ENCODE data around the gene TTC28. TPM values are rescaled to one million over a fixed set of nuclear protein-coding genes. Genes with fewer than 3 reads are reported as not detected.
"Not testable (repeated sequence)": the region's sequence is repeated elsewhere in the genome, so short reads cannot be mapped to it uniquely, and the experiment has no call there.

TTC28 gene
- polyA plus RNA-seq, 3 donors from 2014 or later: 0.03 to 0.65 TPM; not detected in 1

GRCh38 chr22:28063656-28064055 lies 616.0 kb downstream of the TTC28 start:
- no peak for DNase-seq
- peaks cover 0 to 5% (median 1%) of the 10 kb centered on the region in 6 donors for H3K9me3 Mint-ChIP-seq
- H3K36me3 Mint-ChIP-seq: no peaks in the 10 kb centered on the region
- no peaks in the 10 kb centered on the region for H3K4me1 Mint-ChIP-seq
- peaks cover 0 to 9% (median 9%) of the 10 kb centered on the region in 3 donors for H3K27me3 Mint-ChIP-seq (ENCODE audit: low read depth in 3 of 3)
- no peak overlapping the region for H3K4me3 Mint-ChIP-seq
- no peak overlapping the region for H3K27ac Mint-ChIP-seq

GRCh38 chr22:28060594-28060993 lies 619.0 kb downstream of the TTC28 start:
- H3K9me3 Mint-ChIP-seq; H3K4me3 Mint-ChIP-seq; H3K27ac Mint-ChIP-seq; H3K27me3 Mint-ChIP-seq (ENCODE audit: low read depth in 3 of 3); H3K36me3 Mint-ChIP-seq; DNase-seq; H3K4me1 Mint-ChIP-seq: not testable (repeated sequence)

GRCh38 chr22:28058036-28058435 lies 621.6 kb downstream of the TTC28 start:
- H3K9me3 Mint-ChIP-seq: peaks cover 0 to 5% (median 0%) of the 10 kb centered on the region in 6 donors
- no peaks in the 10 kb centered on the region for H3K4me1 Mint-ChIP-seq
- H3K4me3 Mint-ChIP-seq: no peak overlapping the region
- H3K36me3 Mint-ChIP-seq: no peaks in the 10 kb centered on the region
- no peak overlapping the region for H3K27ac Mint-ChIP-seq
- peaks cover 2 to 4% (median 4%) of the 10 kb centered on the region in 3 donors for H3K27me3 Mint-ChIP-seq (ENCODE audit: low read depth in 3 of 3)
- no peak for DNase-seq

- Mint-ChIP-seq H3K27me3 (ENCODE audit: low read depth in 3 of 3) (peaks cover 0 to 2% (median under 1%) of the 10 kb centered on the region in 3 donors), H3K9me3 (no peaks in the 10 kb centered on the region), H3K4me1 (no peaks in the 10 kb centered on the region), H3K36me3 (no peaks in the 10 kb centered on the region), H3K27ac (no peak overlapping the region), H3K4me3 (no peak overlapping the region)
- DNase-seq: no peak
These were observed 624.8 kb downstream of the TTC28 start for GRCh38 chr22:28054819-28055208.

- no peak for DNase-seq
- H3K4me3 Mint-ChIP-seq: no peak overlapping the region
- no peaks in the 10 kb centered on the region for H3K9me3 Mint-ChIP-seq
- peaks cover 0 to 4% (median 2%) of the 10 kb centered on the region in 3 donors for H3K27me3 Mint-ChIP-seq (ENCODE audit: low read depth in 3 of 3)
- no peak overlapping the region for H3K27ac Mint-ChIP-seq
- no peaks in the 10 kb centered on the region for H3K4me1 Mint-ChIP-seq
- H3K36me3 Mint-ChIP-seq: no peaks in the 10 kb centered on the region
These were observed 625.5 kb downstream of the TTC28 start for GRCh38 chr22:28053896-28054818.

GRCh38 chr22:28052825-28053269 lies 626.8 kb downstream of the TTC28 start:
- DNase-seq: no peak
- Mint-ChIP-seq H3K4me3 (no peak overlapping the region), H3K9me3 (no peaks in the 10 kb centered on the region), H3K36me3 (no peaks in the 10 kb centered on the region), H3K4me1 (no peaks in the 10 kb centered on the region), H3K27me3 (ENCODE audit: low read depth in 3 of 3) (peaks cover 0 to 4% (median 2%) of the 10 kb centered on the region in 3 donors), H3K27ac (no peak overlapping the region)

- H3K27me3 Mint-ChIP-seq (ENCODE audit: low read depth in 3 of 3): peaks cover 0 to 4% (median 2%) of the 10 kb centered on the region in 3 donors
- H3K9me3 Mint-ChIP-seq: no peaks in the 10 kb centered on the region
- H3K4me3 Mint-ChIP-seq: no peak overlapping the region
- peak in 2 of 3 donors; percentile 2 to 7 for DNase-seq
- H3K36me3 Mint-ChIP-seq: no peaks in the 10 kb centered on the region
- H3K4me1 Mint-ChIP-seq: no peaks in the 10 kb centered on the region
- no peak overlapping the region for H3K27ac Mint-ChIP-seq
These were observed 627.8 kb downstream of the TTC28 start for GRCh38 chr22:28051787-28052356.

- Mint-ChIP-seq H3K27me3 (ENCODE audit: low read depth in 3 of 3) (peaks cover 0 to 4% (median 2%) of the 10 kb centered on the region in 3 donors), H3K27ac (no peak overlapping the region), H3K36me3 (no peaks in the 10 kb centered on the region), H3K4me3 (no peak overlapping the region), H3K9me3 (no peaks in the 10 kb centered on the region), H3K4me1 (no peaks in the 10 kb centered on the region)
- DNase-seq: no peak
These were observed 628.4 kb downstream of the TTC28 start for GRCh38 chr22:28051091-28051786.

GRCh38 chr22:28048529-28048928 lies 631.1 kb downstream of the TTC28 start:
- no peak for DNase-seq
- no peaks in the 10 kb centered on the region for H3K4me1 Mint-ChIP-seq

GRCh38 chr22:28047740-28048139 lies 631.9 kb downstream of the TTC28 start:
- no peak overlapping the region for H3K4me3 Mint-ChIP-seq
- H3K4me1 Mint-ChIP-seq: no peaks in the 10 kb centered on the region
- H3K9me3 Mint-ChIP-seq: no peaks in the 10 kb centered on the region
- H3K27ac Mint-ChIP-seq: no peak overlapping the region
- no peak for DNase-seq
- no peaks in the 10 kb centered on the region for H3K36me3 Mint-ChIP-seq
- peaks cover 0 to 4% (median 0%) of the 10 kb centered on the region in 3 donors for H3K27me3 Mint-ChIP-seq (ENCODE audit: low read depth in 3 of 3)

More at GRCh38 chr22:28048529-28048928, 631.1 kb downstream of the TTC28 start:
- no peaks in the 10 kb centered on the region for H3K36me3 Mint-ChIP-seq
- H3K4me3 Mint-ChIP-seq: no peak overlapping the region
- no peaks in the 10 kb centered on the region for H3K9me3 Mint-ChIP-seq
- no peak overlapping the region for H3K27ac Mint-ChIP-seq
- peaks cover 0 to 4% (median 0%) of the 10 kb centered on the region in 3 donors for H3K27me3 Mint-ChIP-seq (ENCODE audit: low read depth in 3 of 3)

GRCh38 chr22:28046100-28046499 lies 633.5 kb downstream of the TTC28 start:
- peaks cover 0 to 4% (median 0%) of the 10 kb centered on the region in 3 donors for H3K27me3 Mint-ChIP-seq (ENCODE audit: low read depth in 3 of 3)
- H3K27ac Mint-ChIP-seq: no peak overlapping the region
- H3K4me1 Mint-ChIP-seq: no peaks in the 10 kb centered on the region
- no peak overlapping the region for H3K4me3 Mint-ChIP-seq
- no peak for DNase-seq
- no peaks in the 10 kb centered on the region for H3K36me3 Mint-ChIP-seq
- no peaks in the 10 kb centered on the region for H3K9me3 Mint-ChIP-seq

- Mint-ChIP-seq H3K27me3 (ENCODE audit: low read depth in 3 of 3) (peaks cover 0 to 6% (median 0%) of the 10 kb centered on the region in 3 donors), H3K27ac (no peak overlapping the region), H3K4me3 (no peak overlapping the region)
These were observed 635.0 kb downstream of the TTC28 start for GRCh38 chr22:28044546-28045173.

GRCh38 chr22:28043266-28043665 lies 636.4 kb downstream of the TTC28 start:
- Mint-ChIP-seq H3K4me3 (no peak overlapping the region), H3K27ac (no peak overlapping the region), H3K9me3 (peaks cover 0 to 2% (median 0%) of the 10 kb centered on the region in 6 donors), H3K4me1 (no peaks in the 10 kb centered on the region), H3K36me3 (no peaks in the 10 kb centered on the region), H3K27me3 (ENCODE audit: low read depth in 3 of 3) (peaks cover 0 to 5% (median 2%) of the 10 kb centered on the region in 3 donors)
- DNase-seq: no peak

More at GRCh38 chr22:28044546-28045173, 635.0 kb downstream of the TTC28 start:
- no peak for DNase-seq
- peaks cover 0 to 2% (median 0%) of the 10 kb centered on the region in 6 donors for H3K9me3 Mint-ChIP-seq
- no peaks in the 10 kb centered on the region for H3K36me3 Mint-ChIP-seq
- H3K4me1 Mint-ChIP-seq: no peaks in the 10 kb centered on the region
